Karpas-422 (cell line): Measurements from ENCODE around the gene SH3GL2. TPM values are rescaled to one million over a fixed set of nuclear protein-coding genes. Genes with fewer than 3 reads are reported as not detected.

Experiments
- DNase-seq: peaks from one replicate; pipeline ENCODE4 v3.0.0-alpha.2; 2015
- H2AFZ ChIP-seq: fragments of 200-600 bp; sonication (generic); 2 replicates; pipeline ENCODE4 v1.6.1; 2014; ENCODE audit warnings: antibody characterized with exemption, low read length, mixed read lengths
- H3K27ac ChIP-seq: fragments of 200-600 bp; sonication (generic); 2 replicates; pipeline ENCODE4 v1.5.1; 2014; ENCODE audit warnings: mild to moderate bottlenecking, low read length, moderate library complexity
- H3K27me3 ChIP-seq: fragments of 200-600 bp; sonication (generic); 2 replicates; pipeline ENCODE4 v1.6.1; 2014; ENCODE audit warnings: low read length, mixed read lengths
- H3K36me3 ChIP-seq: fragments of 200-600 bp; sonication (generic); 2 replicates; pipeline ENCODE4 v1.6.1; 2014; ENCODE audit warnings: low read length, mixed read lengths; ENCODE audit not compliant: insufficient read depth
- H3K4me1 ChIP-seq: fragments of 200-600 bp; sonication (generic); 2 replicates; pipeline ENCODE4 v1.6.1; 2014; ENCODE audit warnings: mild to moderate bottlenecking, low read length, mixed read lengths
- H3K4me2 ChIP-seq: fragments of 200-600 bp; sonication (generic); 2 replicates; pipeline ENCODE4 v1.6.1; 2014; ENCODE audit warnings: low read length, low read depth, mild to moderate bottlenecking; ENCODE audit not compliant: poor library complexity, severe bottlenecking
- H3K4me3 ChIP-seq: fragments of 200-600 bp; sonication (generic); 2 replicates; pipeline ENCODE4 v1.5.1; 2014; ENCODE audit warnings: mild to moderate bottlenecking, antibody characterized with exemption, low read length, mixed read lengths
- H3K79me2 ChIP-seq: fragments of 200-600 bp; sonication (generic); 2 replicates; pipeline ENCODE4 v1.6.1; 2014; ENCODE audit warnings: mild to moderate bottlenecking, low read length, mixed read lengths
- H3K9ac ChIP-seq: fragments of 200-600 bp; sonication (generic); 2 replicates; pipeline ENCODE4 v1.6.0; 2014; ENCODE audit warnings: low read length
- H3K9me2 ChIP-seq: fragments of 200-600 bp; sonication (generic), shearing (Covaris generic); replicated peaks from 2 replicates; pipeline ENCODE4 v1.6.0; 2014; ENCODE audit warnings: mild to moderate bottlenecking, low read length, moderate library complexity; ENCODE audit not compliant: insufficient read depth
- H3K9me3 ChIP-seq: fragments of 300-700, 200-600 bp; sonication (generic); 2 replicates; pipeline ENCODE4 v1.6.1; 2014; ENCODE audit warnings: low read length, mixed read lengths
- H4K20me1 ChIP-seq: fragments of 200-600 bp; sonication (generic); 2 replicates; pipeline ENCODE4 v1.6.1; 2014; ENCODE audit warnings: mild to moderate bottlenecking, antibody characterized with exemption, low read length, low read depth; ENCODE audit not compliant: insufficient read depth
- total RNA-seq: library from RNA; depleted of rRNA; stranded (reverse); fragments of >200 nt; shearing (Covaris generic); gene quantifications from 2 replicates; pipeline ENCODE4 v1.2.3, GENCODE V29; 2014; ENCODE audit warnings: low replicate concordance

Gene SH3GL2
- total RNA-seq, 1 experiment from 2014 or later = not detected

GRCh38 chr9:17682684-17683083 lies 103.8 kb downstream of the SH3GL2 start:
- H3K79me2 ChIP-seq = no peaks in the 10 kb centered on the region
- DNase-seq = no peak

GRCh38 chr9:17688834-17689233 lies 110.0 kb downstream of the SH3GL2 start:
- no peak overlapping the region for H3K27ac ChIP-seq
- H3K79me2 ChIP-seq = no peaks in the 10 kb centered on the region
- H3K9me3 ChIP-seq = no peaks in the 10 kb centered on the region
- DNase-seq = no peak
- H3K4me2 ChIP-seq = no peak overlapping the region
- no peak overlapping the region for H3K9ac ChIP-seq
- no peak overlapping the region for H3K4me3 ChIP-seq
- H3K4me1 ChIP-seq = no peaks in the 10 kb centered on the region
- H4K20me1 ChIP-seq = no peaks in the 10 kb centered on the region
- H3K36me3 ChIP-seq = no peaks in the 10 kb centered on the region
- no peaks in the 10 kb centered on the region for H3K27me3 ChIP-seq
- H2AFZ ChIP-seq = no peak overlapping the region
- no peaks in the 10 kb centered on the region for H3K9me2 ChIP-seq

More at GRCh38 chr9:17682684-17683083, 103.8 kb downstream of the SH3GL2 start:
- H3K27ac ChIP-seq = no peak overlapping the region
- H3K36me3 ChIP-seq = no peaks in the 10 kb centered on the region
- H3K4me2 ChIP-seq = no peak overlapping the region
- no peak overlapping the region for H2AFZ ChIP-seq
- no peaks in the 10 kb centered on the region for H3K27me3 ChIP-seq
- no peaks in the 10 kb centered on the region for H3K9me2 ChIP-seq
- no peaks in the 10 kb centered on the region for H3K4me1 ChIP-seq
- H3K9me3 ChIP-seq = no peaks in the 10 kb centered on the region
- no peak overlapping the region for H3K4me3 ChIP-seq
- H4K20me1 ChIP-seq = no peaks in the 10 kb centered on the region
- H3K9ac ChIP-seq = no peak overlapping the region

- Histone ChIP-seq H3K4me2 (no peak overlapping the region), H3K27me3 (no peaks in the 10 kb centered on the region), H3K4me3 (no peak overlapping the region), H3K36me3 (no peaks in the 10 kb centered on the region), H2AFZ (no peak overlapping the region), H4K20me1 (no peaks in the 10 kb centered on the region), H3K79me2 (no peaks in the 10 kb centered on the region), H3K9me3 (no peaks in the 10 kb centered on the region), H3K27ac (no peak overlapping the region), H3K9ac (no peak overlapping the region), H3K9me2 (no peaks in the 10 kb centered on the region), H3K4me1 (no peaks in the 10 kb centered on the region)
- DNase-seq = no peak
Measured at GRCh38 chr9:17694336-17694735, 115.5 kb downstream of the SH3GL2 start.

GRCh38 chr9:17695482-17695881 lies 116.6 kb downstream of the SH3GL2 start:
- Histone ChIP-seq H3K4me1 (no peaks in the 10 kb centered on the region), H3K9me3 (no peaks in the 10 kb centered on the region), H3K4me3 (no peak overlapping the region), H3K36me3 (no peaks in the 10 kb centered on the region), H3K9ac (no peak overlapping the region), H3K27ac (no peak overlapping the region), H3K4me2 (no peak overlapping the region), H3K79me2 (no peaks in the 10 kb centered on the region), H3K9me2 (no peaks in the 10 kb centered on the region), H4K20me1 (no peaks in the 10 kb centered on the region), H3K27me3 (no peaks in the 10 kb centered on the region), H2AFZ (no peak overlapping the region)
- DNase-seq = no peak

- Histone ChIP-seq H3K9ac (no peak overlapping the region), H3K9me3 (no peaks in the 10 kb centered on the region), H3K36me3 (no peaks in the 10 kb centered on the region), H3K27ac (no peak overlapping the region), H3K4me1 (no peaks in the 10 kb centered on the region), H4K20me1 (no peaks in the 10 kb centered on the region), H2AFZ (no peak overlapping the region), H3K9me2 (no peaks in the 10 kb centered on the region), H3K27me3 (no peaks in the 10 kb centered on the region), H3K79me2 (no peaks in the 10 kb centered on the region), H3K4me3 (no peak overlapping the region), H3K4me2 (no peak overlapping the region)
- DNase-seq = no peak
Measured at GRCh38 chr9:17699615-17700330, 120.9 kb downstream of the SH3GL2 start.

- Histone ChIP-seq H3K4me3 (no peak overlapping the region), H3K79me2 (no peaks in the 10 kb centered on the region), H3K9ac (no peak overlapping the region), H4K20me1 (no peaks in the 10 kb centered on the region), H3K27ac (no peak overlapping the region), H3K9me2 (no peaks in the 10 kb centered on the region), H3K4me2 (no peak overlapping the region), H2AFZ (no peak overlapping the region), H3K9me3 (peaks cover 3% of the 10 kb centered on the region; the same call in 1 of the 2 replicates), H3K4me1 (no peaks in the 10 kb centered on the region), H3K27me3 (no peaks in the 10 kb centered on the region), H3K36me3 (no peaks in the 10 kb centered on the region)
- DNase-seq = no peak
Measured at GRCh38 chr9:17706347-17706746, 127.5 kb downstream of the SH3GL2 start.

- Histone ChIP-seq H3K9ac (no peak overlapping the region), H3K4me2 (no peak overlapping the region), H2AFZ (no peak overlapping the region), H3K27ac (no peak overlapping the region), H4K20me1 (no peaks in the 10 kb centered on the region), H3K9me3 (no peaks in the 10 kb centered on the region), H3K36me3 (no peaks in the 10 kb centered on the region), H3K27me3 (no peaks in the 10 kb centered on the region), H3K79me2 (no peaks in the 10 kb centered on the region), H3K4me1 (no peaks in the 10 kb centered on the region), H3K9me2 (no peaks in the 10 kb centered on the region), H3K4me3 (no peak overlapping the region)
- no peak for DNase-seq
Measured at GRCh38 chr9:17719053-17719452, 140.2 kb downstream of the SH3GL2 start.

GRCh38 chr9:17721954-17722353 lies 143.1 kb downstream of the SH3GL2 start:
- Histone ChIP-seq H3K27ac (no peak overlapping the region), H3K79me2 (no peaks in the 10 kb centered on the region), H4K20me1 (no peaks in the 10 kb centered on the region), H3K4me1 (no peaks in the 10 kb centered on the region), H3K9ac (no peak overlapping the region), H3K4me2 (no peak overlapping the region), H2AFZ (no peak overlapping the region), H3K4me3 (no peak overlapping the region), H3K27me3 (no peaks in the 10 kb centered on the region), H3K9me3 (no peaks in the 10 kb centered on the region), H3K36me3 (no peaks in the 10 kb centered on the region), H3K9me2 (no peaks in the 10 kb centered on the region)
- no peak for DNase-seq
